Stimulated activated CD4-positive, alpha-beta T cell treated with anti-CD3 and anti-CD28 coated beads, Interleukin-15, amount 100 ng/mL, for 48 hours (primary cell): ENCODE results near the gene NINJ1.

ENCODE experiments used
- DNase-seq, 2 donors: peaks; one replicate each; pipeline ENCODE4 v3.0.0-alpha.2; 2020; ENCODE audit warnings: low read depth in 2 of 2

Gene NINJ1

GRCh38 chr9:93100276-93100636 lies 33.8 kb downstream of the NINJ1 start:
- DNase-seq: no peak

DNA sequence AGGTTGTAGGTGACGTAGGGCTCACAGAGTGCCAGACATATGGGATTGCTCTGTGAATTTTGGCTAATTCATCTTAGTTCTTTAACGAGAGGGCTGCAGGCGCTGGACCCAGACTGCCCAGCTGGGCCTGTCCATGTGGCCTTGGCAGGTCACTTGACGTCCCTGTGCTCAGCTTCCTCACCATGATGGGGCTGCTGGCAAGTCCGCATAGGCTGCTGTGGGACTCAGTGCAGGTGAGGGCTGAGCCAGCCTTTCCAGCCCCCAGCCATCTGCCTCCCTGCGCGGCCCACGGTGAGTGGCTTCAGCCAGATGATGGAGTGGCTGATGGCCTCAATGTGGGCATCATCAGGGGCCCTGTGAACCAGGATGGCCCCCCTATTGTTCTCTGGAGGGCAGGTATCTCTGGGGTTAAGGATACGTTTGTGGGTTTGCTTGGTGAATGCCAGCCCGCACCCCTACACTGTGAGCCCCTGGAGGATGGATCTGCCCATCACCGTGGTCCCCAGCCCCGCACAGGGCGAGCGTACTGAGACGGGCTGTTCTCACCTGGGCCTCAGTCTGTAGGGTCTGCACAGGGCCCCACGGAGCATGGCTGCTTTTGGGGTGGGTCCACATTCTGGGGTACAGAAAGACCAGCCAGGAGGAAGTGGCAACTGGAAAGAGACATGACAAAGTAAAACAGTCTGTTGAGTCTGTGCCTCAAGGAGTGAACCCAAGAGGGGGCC lies 34.3 kb downstream of the NINJ1 start:
- no peak for DNase-seq

DNA sequence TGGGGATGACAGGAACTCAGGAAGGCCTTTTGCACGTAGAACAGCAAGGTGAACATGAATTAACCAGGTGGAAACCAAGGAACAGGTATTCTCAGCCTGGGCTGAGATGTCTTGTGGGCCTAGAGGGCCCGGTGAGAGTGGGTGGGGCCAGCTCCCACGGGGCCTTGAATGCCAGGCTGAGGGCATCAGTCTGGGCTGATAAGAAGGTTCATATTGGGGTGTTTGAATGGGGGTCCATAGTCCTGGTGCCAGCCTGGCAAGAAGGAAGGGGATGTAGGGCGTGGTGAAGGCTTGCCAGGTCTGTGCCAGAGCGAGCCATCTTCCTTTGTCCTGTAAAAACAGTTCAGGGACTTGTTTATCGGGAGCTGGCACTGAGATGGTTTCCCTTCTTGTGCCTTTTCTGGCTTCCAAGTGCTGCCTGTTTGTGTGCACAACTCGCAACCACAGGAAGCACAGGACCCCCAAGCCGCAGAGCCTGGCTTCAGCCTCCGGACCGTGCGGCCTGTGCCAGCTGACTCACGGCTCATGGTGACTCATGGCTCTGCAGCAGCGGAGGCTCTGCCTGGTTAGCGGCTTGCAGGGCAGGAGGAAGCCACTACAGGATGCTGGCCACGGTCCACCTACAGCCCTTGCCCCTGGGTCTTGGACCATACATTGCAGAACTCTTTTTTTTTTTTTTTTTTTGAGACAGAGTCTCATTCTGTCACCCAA lies 35.7 kb downstream of the NINJ1 start:
- DNase-seq: peak in 1 of 2 donors; percentile 56

GRCh38 chr9:93097511-93098201 lies 36.4 kb downstream of the NINJ1 start:
- DNase-seq: no peak

- DNase-seq: no peak
Measured at GRCh38 chr9:93096811-93097382, 37.2 kb downstream of the NINJ1 start.

GRCh38 chr9:93096131-93096802 lies 37.8 kb downstream of the NINJ1 start, which contains the start of gene CARD19:
TSS of gene CARD19 (plus strand) at chr9:93096217. CDS start at chr9:93096346, 129 bp downstream.
- DNase-seq: no peak

DNA sequence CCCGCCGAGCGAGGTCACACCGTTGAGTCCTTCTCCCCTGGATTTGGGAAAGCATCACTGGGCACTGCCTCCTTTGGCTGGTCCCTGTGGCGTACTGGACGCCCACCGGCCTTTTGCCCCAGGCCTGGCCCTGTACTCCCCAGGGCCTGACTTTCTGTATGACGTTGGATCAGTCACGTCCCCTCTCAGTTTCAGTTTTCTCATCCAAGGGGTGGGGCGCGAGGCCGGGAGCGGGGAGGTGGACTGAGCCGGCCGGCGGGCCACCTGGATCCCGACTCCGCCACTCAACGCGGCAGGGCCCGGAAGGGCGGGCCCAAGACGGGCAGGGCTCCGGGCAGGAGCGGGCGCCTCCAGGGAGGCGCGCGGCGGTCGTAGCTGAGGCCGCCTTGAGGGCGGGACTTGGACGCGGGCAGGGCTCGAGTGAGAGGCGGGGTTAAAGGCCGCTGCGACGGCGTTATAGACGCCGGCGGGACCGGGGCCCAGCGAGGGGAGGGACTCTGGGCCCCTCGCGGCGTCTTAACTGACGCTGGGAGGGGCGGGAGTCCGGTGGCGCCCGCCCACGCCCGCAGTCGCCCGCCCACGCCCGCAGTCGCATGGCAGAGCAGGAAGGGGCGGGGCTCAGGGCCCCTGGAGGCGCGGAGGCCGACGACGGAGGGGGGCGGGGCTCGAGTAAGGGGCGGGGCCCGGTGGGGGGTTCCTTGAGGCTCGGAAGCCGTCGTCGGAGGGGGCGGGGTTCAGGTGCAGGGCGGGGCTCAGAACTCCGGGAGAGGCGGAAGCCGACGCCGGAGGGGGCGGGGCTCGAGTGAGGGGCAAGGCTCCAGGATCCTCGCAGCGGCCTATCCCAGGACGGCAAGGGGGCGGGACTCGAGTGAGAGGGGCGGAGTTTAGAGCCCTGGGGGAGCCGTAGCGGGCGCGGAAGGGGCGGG lies 38.6 kb downstream of the NINJ1 start:
- DNase-seq: peak; percentile 100

- DNase-seq: no peak
Measured at GRCh38 chr9:93094658-93095204, 39.3 kb downstream of the NINJ1 start.

DNA sequence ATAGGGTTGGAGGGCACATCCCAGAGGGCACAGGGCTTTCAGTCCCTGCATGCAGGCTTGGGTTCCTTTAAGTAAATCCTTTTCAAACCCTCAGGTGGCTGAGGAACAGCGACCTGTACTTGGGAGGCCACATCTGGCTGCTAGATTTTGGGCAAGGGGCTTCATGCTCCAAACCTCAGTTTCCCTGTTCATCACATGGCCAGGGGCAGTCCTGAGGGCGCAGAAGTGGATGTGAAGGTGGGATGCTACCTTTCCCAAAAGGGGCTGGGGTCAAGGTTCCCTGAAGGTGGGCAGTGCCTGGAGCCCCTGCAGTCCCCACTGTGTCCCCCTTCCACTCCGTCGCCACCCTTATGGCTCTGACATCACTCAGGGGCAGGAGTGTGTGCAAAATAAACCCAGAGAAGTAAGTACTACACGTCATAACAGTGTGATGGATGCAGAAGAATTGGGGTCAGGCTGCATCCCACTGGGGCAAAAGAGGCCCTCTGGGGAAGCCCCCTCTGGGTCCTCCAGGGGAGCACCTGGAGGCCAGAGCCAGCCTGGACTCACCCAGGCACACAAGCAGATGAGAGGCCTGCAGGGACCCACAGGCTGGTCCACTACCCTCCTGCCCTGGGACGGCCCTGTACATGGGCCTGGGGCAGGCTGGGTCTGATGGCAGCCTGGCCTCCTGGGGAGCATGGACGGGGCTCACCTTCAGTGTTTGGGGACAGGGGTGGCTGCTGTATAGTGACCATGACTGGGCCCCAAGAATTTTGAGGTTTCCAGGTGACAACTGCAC lies 40.0 kb downstream of the NINJ1 start:
- DNase-seq: no peak

DNA sequence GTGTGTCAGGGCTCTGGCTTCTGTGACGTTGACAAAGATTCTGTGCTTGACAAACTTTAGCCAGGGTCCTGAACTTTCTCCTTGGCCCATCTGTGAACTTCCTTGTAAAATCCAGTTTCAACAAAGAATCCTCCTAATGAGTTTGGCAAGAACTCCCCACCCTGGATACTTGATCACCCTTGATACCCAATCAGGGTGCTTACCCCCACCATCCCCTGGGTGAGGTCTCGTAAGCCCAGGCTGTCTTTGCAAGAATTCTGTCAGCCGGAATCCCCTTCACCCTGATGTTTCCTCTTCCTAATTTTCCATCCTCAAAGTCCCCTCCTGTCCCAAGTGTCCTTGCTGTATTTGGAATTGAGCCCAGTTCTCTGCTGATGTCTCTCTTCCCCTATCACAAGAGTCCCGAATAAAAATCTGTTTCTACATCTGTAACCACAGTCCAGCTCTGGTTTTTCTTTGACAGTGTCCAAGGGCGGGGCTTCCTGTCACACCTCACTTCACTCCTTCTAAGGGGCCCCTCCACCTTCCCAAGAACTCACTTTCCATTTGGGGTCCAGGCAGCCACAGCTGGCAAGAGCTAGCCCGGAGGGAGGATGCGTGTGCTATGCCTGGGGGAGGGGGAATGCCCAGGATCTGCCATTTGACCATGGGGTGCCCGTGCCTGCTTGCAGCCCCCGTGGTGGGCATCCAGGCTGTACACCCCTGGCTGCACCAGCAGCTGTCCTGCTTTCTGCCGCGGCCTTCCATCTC lies 40.7 kb downstream of the NINJ1 start:
- DNase-seq: no peak

DNA sequence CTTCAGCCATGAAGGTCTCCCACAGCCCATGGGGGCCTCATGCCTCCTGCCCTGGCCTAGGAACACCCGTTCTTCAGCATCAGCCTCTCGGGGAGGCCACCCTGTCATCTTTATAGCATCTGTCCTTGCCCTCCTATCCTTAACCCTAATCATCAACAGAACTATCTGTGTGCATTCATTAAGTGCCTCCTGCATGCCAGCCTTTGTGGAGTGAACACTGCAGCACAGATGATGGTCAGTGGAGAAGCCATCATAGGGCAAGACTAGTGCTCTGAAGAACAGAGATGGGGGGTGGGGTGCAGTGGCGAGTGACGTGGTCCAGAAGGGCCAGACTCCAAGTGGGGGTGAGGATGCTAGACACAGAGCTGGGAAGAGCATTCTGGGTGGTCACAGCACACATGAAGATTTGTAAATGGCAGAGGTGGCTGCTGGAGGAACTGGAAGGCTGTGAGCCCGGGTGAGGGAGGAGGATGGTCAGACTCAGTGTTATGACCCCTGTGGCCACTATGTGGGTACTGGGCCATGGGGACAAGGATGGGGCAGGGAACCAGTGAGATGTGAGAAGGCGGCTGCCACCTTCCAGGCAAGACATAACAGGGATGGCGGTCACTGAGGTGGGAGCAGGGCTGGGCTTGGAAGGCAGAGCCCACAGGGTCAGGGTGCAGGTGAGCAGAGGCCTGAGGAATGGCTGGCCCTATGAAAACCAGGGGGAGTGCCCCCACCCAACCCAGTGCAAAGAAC lies 41.6 kb downstream of the NINJ1 start:
- no peak for DNase-seq

GRCh38 chr9:93091453-93092081 lies 42.5 kb downstream of the NINJ1 start:
- peak; percentile 73 to 76 for DNase-seq

DNA sequence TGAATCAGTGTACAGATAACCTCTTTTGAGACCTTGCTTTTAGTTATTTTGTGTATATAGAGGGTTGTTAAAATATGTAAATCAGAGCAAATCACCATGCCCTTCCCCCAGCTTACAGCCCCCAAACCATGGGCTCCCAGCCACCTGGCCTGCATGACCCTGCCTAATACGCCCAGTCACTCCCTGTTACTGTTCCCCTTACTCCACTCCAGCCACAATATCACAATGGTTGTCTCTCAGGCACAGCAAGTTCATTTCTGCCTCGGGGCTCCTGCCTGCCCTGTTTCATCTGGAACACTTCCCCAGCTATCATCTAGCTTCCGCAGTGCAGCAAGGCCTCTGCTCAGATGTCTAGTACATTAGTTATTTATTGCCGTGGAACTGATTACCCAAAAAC lies 43.0 kb downstream of the NINJ1 start:
- no peak for DNase-seq

DNA sequence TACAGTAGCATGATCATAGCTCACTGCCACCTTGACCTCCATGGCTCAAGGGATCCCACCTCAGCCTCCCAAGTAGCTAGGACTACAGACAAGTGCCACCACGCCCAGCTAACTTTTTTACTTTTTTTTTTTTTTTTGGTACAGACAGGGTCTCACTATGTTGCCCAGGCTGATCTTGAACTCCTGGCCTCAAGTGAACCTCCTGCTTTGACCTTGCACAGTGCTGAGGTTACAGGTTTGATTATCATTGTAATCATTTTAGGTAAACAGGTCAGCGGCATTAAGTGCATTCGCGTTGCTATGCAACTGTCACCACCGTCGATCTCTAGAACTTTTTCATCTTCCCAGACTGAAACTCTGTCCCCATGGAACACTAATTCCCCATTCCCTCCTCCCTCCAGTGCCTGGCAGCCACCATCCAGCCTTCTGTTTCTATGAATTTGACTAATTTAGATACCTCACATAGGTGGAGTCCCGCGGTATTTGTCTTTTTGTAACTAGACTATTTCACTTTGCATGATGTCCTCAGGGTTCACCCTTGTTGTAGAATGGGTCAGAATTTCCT lies 43.9 kb downstream of the NINJ1 start:
- no peak for DNase-seq

GRCh38 chr9:93089481-93089991 lies 44.5 kb downstream of the NINJ1 start:
- DNase-seq: no peak

GRCh38 chr9:93089024-93089423 lies 45.0 kb downstream of the NINJ1 start:
- DNase-seq: no peak

DNA sequence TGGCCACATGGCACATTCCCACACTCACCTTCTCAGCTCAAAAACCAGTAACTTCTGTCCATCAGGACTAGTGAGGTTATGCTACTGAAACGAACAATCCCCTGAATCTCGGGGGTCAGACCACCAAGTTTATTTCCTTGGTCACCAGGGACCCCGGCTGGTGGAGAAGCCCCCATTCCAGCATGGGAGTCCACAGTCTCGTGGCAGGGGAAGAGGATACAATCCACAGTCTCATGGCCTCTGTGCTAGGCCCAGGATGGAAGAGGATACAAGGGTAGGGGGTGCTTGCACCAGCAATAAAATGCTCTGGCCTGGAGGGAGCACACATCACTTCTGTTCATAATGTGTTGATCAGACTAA lies 45.4 kb downstream of the NINJ1 start:
- no peak for DNase-seq
